ENCODE measurements around the gene KIF18B. TPM values are rescaled to one million over a fixed set of nuclear protein-coding genes. Genes with fewer than 3 reads are reported as not detected.

KIF18B gene
- total and polyA plus RNA-seq, 7 donors = under 0.01 to 10.5 (median 0.60) TPM

DNA sequence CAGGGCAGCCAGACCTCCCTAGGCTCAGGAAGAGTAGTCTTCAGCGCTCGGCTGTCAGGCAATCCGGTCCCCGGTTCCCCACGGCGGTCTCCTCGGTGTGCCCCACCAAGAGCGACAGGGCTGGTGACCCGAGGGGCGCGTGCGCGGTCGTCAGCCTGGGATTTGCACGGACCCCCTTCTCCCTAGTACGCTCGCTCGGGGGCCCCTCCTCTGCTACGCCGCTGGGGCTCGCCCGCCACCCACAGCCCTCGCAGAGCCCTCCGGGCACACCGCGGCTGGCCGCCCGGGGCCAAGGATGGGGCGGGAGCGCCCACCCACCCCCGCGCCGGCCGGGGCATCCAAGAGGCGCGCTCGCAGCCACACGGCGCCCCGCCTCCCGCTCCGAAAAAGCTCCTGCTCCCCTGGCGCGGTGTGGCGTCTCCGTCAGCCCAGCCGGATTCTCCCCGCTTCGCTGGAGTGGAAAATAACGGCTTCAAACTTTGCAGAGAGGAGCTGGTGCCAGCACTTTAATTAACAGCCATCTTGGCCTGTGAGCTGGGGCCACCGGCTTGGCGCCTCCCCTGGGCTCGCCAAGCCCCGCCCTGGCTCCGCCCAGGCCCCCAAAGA lies 22.7 kb upstream of the KIF18B start:
- intact Hi-C loops (cut with DNase I) = no loop called here
- no peaks in the 10 kb centered on the region for H3K9me3 ChIP-seq
- H3K4me1 ChIP-seq = peaks cover 0 to 40% (median 33%) of the 10 kb centered on the region in 4 donors
- peaks cover 19 to 30% (median 25%) of the 10 kb centered on the region in 3 donors for H3K27me3 ChIP-seq
- peak; percentile 89 for DNase-seq
- peak overlapping the region; percentile 40 to 55 (median 48) for H3K4me3 ChIP-seq
- TF ChIP-seq, protein P1, sequence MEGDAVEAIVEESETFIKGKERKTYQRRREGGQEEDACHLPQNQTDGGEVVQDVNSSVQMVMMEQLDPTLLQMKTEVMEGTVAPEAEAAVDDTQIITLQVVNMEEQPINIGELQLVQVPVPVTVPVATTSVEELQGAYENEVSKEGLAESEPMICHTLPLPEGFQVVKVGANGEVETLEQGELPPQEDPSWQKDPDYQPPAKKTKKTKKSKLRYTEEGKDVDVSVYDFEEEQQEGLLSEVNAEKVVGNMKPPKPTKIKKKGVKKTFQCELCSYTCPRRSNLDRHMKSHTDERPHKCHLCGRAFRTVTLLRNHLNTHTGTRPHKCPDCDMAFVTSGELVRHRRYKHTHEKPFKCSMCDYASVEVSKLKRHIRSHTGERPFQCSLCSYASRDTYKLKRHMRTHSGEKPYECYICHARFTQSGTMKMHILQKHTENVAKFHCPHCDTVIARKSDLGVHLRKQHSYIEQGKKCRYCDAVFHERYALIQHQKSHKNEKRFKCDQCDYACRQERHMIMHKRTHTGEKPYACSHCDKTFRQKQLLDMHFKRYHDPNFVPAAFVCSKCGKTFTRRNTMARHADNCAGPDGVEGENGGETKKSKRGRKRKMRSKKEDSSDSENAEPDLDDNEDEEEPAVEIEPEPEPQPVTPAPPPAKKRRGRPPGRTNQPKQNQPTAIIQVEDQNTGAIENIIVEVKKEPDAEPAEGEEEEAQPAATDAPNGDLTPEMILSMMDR (IDR thresholded peaks at IDR 0.05) = no peak
- no peak for TF ChIP-seq EP300 (IDR thresholded peaks at IDR 0.05)
- TF ChIP-seq POLR2AphosphoS5 (IDR thresholded peaks at IDR 0.05) = peak in 3 of 4 donors; percentile 31 to 50 (median 34)
- TF ChIP-seq POLR2A (IDR thresholded peaks at IDR 0.05) = no peak
- no peaks in the 10 kb centered on the region for H3K36me3 ChIP-seq
- WGBS, 2 donors = 1 to 4% methylated on average over 55 of the region's 55 CpGs
- peak overlapping the region; percentile 76 to 89 (median 82) for H3K27ac ChIP-seq

DNA sequence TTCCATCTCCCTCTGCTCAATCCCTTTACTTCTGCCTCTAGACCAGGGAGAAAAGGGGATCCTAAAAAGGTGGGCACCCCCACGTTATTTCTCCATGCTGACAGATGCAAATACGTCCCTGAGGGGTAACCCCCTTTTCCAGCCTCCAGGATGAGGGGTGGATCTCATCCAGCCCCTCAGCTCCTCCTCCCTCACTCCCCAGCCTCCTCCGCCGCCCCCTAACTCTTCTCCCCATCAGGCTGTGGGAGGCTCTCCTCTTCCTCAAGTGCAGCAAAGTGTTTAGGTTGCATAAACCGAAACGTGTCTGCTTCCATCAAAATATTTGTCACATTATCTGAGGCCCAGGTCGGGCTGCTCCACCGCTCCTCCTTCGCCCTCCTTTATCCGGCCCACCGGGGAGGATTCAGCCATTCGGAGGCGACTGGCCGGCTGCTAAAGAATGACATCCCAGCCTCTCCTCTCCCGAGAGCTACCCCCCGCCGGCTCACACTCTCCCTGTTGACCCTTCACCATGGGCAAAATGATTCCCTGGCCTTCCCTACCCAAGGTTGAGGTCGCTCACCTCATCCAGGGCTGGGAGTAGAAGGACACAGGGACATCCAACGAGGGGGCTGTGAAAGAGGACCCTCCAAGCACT lies 21.7 kb upstream of the KIF18B start:
- Histone ChIP-seq H3K36me3 (no peaks in the 10 kb centered on the region), H3K4me1 (peaks cover 0 to 40% (median 33%) of the 10 kb centered on the region in 4 donors), H3K4me3 (peak overlapping the region in 2 of 4 donors; percentile 45 to 50), H3K27ac (peak overlapping the region; percentile 20 to 83 (median 67)), H3K9me3 (no peaks in the 10 kb centered on the region), H3K27me3 (peaks cover 19 to 33% (median 25%) of the 10 kb centered on the region in 3 donors)
- intact Hi-C loops (cut with DNase I) = loop anchor here (2.0 to 5.0 kb wide), 4 partner anchors 20 to 123 kb away; partner anchors contain the start of gene DCAKD
- WGBS, 2 donors = 27 to 40% methylated on average over 19 of the region's 19 CpGs
- DNase-seq = no peak
- no peak for TF ChIP-seq POLR2A (IDR thresholded peaks at IDR 0.05)
- TF ChIP-seq, protein P1 (IDR thresholded peaks at IDR 0.05) = no peak
- no peak for TF ChIP-seq EP300 (IDR thresholded peaks at IDR 0.05)
- no peak for TF ChIP-seq POLR2AphosphoS5 (IDR thresholded peaks at IDR 0.05)

DNA sequence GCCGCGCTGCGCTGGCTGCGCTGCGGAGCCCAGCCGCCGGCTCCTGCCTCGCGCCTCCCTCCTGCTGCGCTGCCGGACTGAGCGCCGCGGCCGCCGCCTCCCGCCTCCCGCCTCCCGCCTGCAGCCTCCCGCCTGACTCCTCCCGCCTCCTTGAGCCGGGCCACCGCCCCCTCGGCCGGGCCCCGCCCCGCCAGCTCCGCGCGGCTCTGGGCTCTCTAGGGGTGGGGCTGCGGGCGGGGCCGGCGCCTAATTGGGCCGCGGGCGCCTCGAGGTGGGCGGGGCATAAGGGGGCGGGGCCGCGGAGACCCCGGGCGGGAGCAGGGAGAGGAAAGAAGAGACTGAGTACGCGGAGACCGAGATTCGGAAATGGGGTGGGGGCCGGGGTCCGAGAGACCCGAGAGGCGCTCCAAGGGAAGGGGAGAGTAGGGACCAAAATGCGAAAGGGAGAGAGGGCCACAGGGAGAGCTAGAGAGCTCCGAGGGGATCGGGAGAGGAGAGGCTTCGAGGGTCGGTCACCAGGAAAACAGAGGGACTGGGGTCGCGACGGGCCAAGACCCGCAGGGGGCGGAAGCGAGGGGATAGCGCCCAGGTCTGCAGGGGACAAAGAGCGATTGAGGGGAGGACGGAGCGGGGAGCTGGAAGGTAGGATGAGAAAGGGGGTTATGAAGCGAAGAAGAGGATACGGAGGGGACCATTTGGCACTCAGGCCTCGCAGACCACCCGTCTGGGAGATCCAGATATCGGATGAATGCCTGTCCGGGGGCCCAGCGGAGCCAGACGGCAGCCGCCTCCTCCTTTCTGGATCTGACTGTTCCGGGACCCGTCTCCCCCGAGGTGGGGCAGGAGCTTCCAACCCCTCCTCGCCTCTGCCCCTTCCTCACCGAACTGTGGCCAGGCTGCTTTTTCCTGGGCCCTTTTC lies 20.9 kb upstream of the KIF18B start, which contains the start of gene C1QL1:
C1QL1 (minus strand) TSS at position 79 of the 919 bp plus-strand sequence. CDS start 255 bp downstream, outside the sequence.
- peaks cover 0 to 40% (median 33%) of the 10 kb centered on the region in 4 donors for H3K4me1 ChIP-seq
- H3K9me3 ChIP-seq = no peaks in the 10 kb centered on the region
- TF ChIP-seq EP300 (IDR thresholded peaks at IDR 0.05) (no peak), POLR2A (IDR thresholded peaks at IDR 0.05) (peak in 1 of 2 donors; percentile 39), POLR2AphosphoS5 (IDR thresholded peaks at IDR 0.05) (peak; percentile 33 to 66 (median 56))
- TF ChIP-seq, protein P1 (IDR thresholded peaks at IDR 0.05) = peak in 1 of 4 experiments; percentile 11
- intact Hi-C loops (cut with DNase I) = loop anchor here (2.0 to 5.0 kb wide), 4 partner anchors 20 to 124 kb away; partner anchors contain the start of gene DCAKD
- H3K4me3 ChIP-seq = peak within 1 kb of the TSS; percentile 42 to 50 (median 48)
- peak; percentile 96 for DNase-seq
- peak within 1 kb of the TSS; percentile 20 to 83 (median 67) for H3K27ac ChIP-seq
- peaks cover 19 to 33% (median 29%) of the 10 kb centered on the region in 3 donors for H3K27me3 ChIP-seq
- H3K36me3 ChIP-seq = no peaks in the 10 kb centered on the region
- WGBS, 2 donors = 3% methylated on average over 81 of the region's 81 CpGs

DNA sequence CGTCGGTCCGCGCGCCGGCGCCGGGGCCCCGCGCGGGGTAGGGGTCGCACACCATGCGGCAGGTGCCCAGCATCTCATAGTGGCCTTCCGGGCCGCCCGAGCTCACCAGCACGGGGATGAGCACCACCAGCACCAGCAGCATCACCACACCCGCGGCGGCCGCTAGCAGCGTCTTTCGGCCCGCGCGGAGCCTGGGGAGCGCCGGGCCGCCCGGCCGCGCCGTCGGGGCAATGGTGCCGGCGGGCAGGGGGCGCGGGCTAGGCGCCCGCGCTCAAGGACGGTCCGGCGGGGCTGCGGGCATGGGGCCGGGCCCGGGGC lies 20.3 kb upstream of the KIF18B start:
- Histone ChIP-seq H3K4me3 (peak overlapping the region in 2 of 4 donors; percentile 24 to 50), H3K36me3 (no peaks in the 10 kb centered on the region), H3K27ac (no peak overlapping the region), H3K27me3 (peaks cover 19 to 33% (median 29%) of the 10 kb centered on the region in 3 donors), H3K9me3 (no peaks in the 10 kb centered on the region), H3K4me1 (peaks cover 0 to 40% (median 33%) of the 10 kb centered on the region in 4 donors)
- WGBS, 2 donors = 2 to 5% methylated on average over 47 of the region's 47 CpGs
- no peak for DNase-seq
- intact Hi-C loops (cut with DNase I) = loop anchor here (2.0 to 5.0 kb wide), 4 partner anchors 19 to 124 kb away; partner anchors contain the start of gene DCAKD
- TF ChIP-seq POLR2AphosphoS5 (IDR thresholded peaks at IDR 0.05) = no peak
- TF ChIP-seq, protein P1 (IDR thresholded peaks at IDR 0.05) = no peak
- TF ChIP-seq EP300 (IDR thresholded peaks at IDR 0.05) = no peak

Data from sigmoid colon (tissue), 7 donors.